ENCODE data around the gene YKT6.

Gene YKT6

DNA sequence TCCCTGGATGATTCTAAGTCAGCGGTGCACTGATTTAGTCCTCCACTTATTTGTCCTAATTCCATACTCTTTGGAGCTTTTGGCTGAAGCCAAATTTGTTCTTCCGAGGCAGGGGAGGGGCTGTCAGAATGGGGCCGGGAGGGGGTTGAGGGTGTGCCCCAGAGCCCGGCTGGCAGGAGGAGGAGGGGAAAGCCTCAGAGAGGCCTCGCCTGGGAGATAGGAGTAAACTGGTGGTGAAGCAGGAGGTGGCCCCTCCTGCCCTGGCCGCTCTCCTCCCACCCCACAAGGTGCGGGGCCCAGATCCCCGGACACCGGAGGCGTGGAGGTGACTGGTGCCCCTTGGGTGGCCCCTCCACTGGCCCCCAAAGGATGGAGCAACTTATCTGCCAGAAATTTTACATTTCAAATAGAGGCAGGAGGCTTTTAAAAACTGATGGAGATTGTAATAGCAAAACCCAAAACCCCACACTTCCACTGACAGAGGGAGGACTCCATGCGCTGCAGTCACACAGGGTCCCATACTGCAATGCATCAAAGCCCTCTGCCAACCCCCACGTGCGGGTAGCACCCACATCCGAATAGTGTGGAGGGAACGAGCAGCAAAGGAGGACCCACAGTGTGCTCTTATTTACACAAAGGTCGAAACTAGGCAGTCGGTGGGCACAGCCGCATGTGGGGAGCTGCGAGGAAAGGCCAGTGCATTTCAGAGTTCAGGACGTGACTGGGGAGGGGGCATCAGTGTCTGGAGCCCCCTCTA lies 62.7 kb downstream of the YKT6 start:
- no peak for DNase-seq

Measured in CD4-positive, alpha-beta T cell treated with Interleukin-6 for 4 hours (primary cell).